GM19099 (cell line): Measurements from ENCODE around the gene MRTFA.

Experiments used
- POLR2A ChIP-seq: IDR thresholded peaks from 3 replicates; pipeline ENCODE4 v1.6.1; 2011; ENCODE audit warnings: low read depth; ENCODE audit not compliant: insufficient read length; ENCODE audit errors: extremely low read depth

MRTFA gene

GRCh38 chr22:40433416-40434090, 203.0 kb downstream of the MRTFA start:
- TF ChIP-seq POLR2A = no peak

- TF ChIP-seq POLR2A = no peak
Measured at GRCh38 chr22:40432625-40433024, 203.9 kb downstream of the MRTFA start.

- TF ChIP-seq POLR2A = no peak
Measured at GRCh38 chr22:40432157-40432556, 204.4 kb downstream of the MRTFA start.

- TF ChIP-seq POLR2A = no peak
Measured at GRCh38 chr22:40430991-40431390, 205.5 kb downstream of the MRTFA start.

GRCh38 chr22:40429481-40429880, 207.0 kb downstream of the MRTFA start:
- no peak for TF ChIP-seq POLR2A

GRCh38 chr22:40428796-40429195, 207.7 kb downstream of the MRTFA start:
- no peak for TF ChIP-seq POLR2A

GRCh38 chr22:40426594-40427333, 209.8 kb downstream of the MRTFA start:
- TF ChIP-seq POLR2A = no peak

GRCh38 chr22:40425082-40425481, 211.4 kb downstream of the MRTFA start:
- TF ChIP-seq POLR2A = no peak

- no peak for TF ChIP-seq POLR2A
Measured at GRCh38 chr22:40423882-40424640, 212.5 kb downstream of the MRTFA start.

- TF ChIP-seq POLR2A = no peak
Measured at GRCh38 chr22:40423310-40423688, 213.2 kb downstream of the MRTFA start.

- TF ChIP-seq POLR2A = no peak
Measured at GRCh38 chr22:40422558-40423309, 213.8 kb downstream of the MRTFA start.

GRCh38 chr22:40421941-40422340, 214.6 kb downstream of the MRTFA start:
- no peak for TF ChIP-seq POLR2A

- no peak for TF ChIP-seq POLR2A
Measured at GRCh38 chr22:40421082-40421350, 215.5 kb downstream of the MRTFA start.

- TF ChIP-seq POLR2A = no peak
Measured at GRCh38 chr22:40420341-40421081, 216.0 kb downstream of the MRTFA start.

GRCh38 chr22:40419718-40420117, 216.8 kb downstream of the MRTFA start:
- no peak for TF ChIP-seq POLR2A
